A673 (cell line): Measurements from ENCODE around the gene KAZN.

ENCODE experiments used
- EZH2 ChIP-seq: fragments of 200-600 bp; sonication (generic); IDR thresholded peaks from 2 replicates; pipeline ENCODE4 v1.6.1; 2017; ENCODE audit warnings: borderline replicate concordance, low read depth, mild to moderate bottlenecking, mixed read lengths, antibody characterized with exemption, low read length; ENCODE audit not compliant: poor library complexity, severe bottlenecking
- TF ChIP-seq, protein P1 (sequence below): fragments of 300-800, 200-600 bp; sonication (generic); conservative IDR thresholded peaks from 2 replicates; pipeline ENCODE4 v1.5.1; 2017; ENCODE audit warnings: low read depth, mild to moderate bottlenecking, antibody characterized with exemption, low read length, moderate library complexity, mixed read lengths

DNA sequence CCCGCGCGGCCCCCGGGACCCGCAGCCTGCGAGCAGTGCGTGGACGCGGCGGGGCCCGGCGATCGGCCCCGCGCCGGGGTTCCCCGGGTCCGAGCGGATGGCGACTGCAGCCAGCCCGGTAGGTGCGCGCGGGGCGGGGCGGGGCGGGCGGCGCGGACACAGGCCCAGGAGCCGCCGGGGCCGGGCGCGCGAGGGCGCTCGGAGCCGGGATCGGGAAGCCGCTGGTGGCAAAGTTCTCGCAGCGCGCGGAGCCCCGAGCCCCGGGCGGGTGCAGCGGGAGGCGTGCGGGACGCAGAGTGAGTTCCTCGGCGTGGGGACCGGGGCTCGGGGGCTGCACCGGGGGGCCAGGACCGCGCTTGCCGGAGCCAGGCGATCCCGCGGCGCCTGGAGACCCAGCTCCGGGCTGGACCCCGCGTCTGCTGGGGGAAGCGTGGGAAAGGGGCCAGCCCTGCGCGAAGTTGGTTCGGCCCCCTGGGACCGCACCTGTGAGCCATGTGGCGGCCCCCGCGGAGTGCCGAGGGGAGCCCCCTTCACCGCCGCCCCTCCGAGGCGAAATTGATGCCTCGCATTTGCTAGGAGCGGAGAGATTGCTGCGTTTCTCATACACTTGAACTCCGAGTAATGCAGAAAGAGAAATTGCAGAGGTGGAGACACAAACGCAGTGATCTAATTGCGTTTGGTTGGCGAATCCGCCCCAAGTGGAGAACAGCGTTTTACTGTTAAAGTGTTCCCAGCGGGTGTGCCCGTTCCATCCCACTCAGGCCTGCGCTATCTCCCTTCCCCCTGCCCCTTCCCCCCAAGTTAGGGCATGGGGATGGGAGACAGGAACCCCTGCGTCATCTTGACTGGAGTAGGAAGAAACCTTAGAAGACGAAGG, 326.2 kb downstream of the KAZN start:
- TF ChIP-seq, protein P1, sequence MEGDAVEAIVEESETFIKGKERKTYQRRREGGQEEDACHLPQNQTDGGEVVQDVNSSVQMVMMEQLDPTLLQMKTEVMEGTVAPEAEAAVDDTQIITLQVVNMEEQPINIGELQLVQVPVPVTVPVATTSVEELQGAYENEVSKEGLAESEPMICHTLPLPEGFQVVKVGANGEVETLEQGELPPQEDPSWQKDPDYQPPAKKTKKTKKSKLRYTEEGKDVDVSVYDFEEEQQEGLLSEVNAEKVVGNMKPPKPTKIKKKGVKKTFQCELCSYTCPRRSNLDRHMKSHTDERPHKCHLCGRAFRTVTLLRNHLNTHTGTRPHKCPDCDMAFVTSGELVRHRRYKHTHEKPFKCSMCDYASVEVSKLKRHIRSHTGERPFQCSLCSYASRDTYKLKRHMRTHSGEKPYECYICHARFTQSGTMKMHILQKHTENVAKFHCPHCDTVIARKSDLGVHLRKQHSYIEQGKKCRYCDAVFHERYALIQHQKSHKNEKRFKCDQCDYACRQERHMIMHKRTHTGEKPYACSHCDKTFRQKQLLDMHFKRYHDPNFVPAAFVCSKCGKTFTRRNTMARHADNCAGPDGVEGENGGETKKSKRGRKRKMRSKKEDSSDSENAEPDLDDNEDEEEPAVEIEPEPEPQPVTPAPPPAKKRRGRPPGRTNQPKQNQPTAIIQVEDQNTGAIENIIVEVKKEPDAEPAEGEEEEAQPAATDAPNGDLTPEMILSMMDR = no peak
- no peak for TF ChIP-seq EZH2
